GM12892 (cell line): ENCODE results near the gene RBM20.

ENCODE experiments used
- DNase-seq: peaks from one replicate; pipeline ENCODE4 v3.0.0; 2011; ENCODE audit not compliant: insufficient read length
- FAIRE-seq: peaks from 2 replicates; lab custom pipeline; 2011; peaks lifted over from hg19 to GRCh38; lab: Jason Lieb, UNC
- POLR2A ChIP-seq: IDR thresholded peaks from 2 replicates; pipeline ENCODE4 v1.6.1; 2011; ENCODE audit warnings: low read depth, low read length, control low read depth
- POLR2AphosphoS5 ChIP-seq: IDR thresholded peaks from 2 replicates; pipeline ENCODE4 v1.6.1; 2011; ENCODE audit warnings: low read depth, low read length, control low read depth
- TAF1 ChIP-seq: IDR thresholded peaks from 2 replicates; pipeline ENCODE4 v1.6.1; 2011; ENCODE audit warnings: low read depth, mild to moderate bottlenecking, control low read depth, low read length, borderline replicate concordance

Gene RBM20

DNA sequence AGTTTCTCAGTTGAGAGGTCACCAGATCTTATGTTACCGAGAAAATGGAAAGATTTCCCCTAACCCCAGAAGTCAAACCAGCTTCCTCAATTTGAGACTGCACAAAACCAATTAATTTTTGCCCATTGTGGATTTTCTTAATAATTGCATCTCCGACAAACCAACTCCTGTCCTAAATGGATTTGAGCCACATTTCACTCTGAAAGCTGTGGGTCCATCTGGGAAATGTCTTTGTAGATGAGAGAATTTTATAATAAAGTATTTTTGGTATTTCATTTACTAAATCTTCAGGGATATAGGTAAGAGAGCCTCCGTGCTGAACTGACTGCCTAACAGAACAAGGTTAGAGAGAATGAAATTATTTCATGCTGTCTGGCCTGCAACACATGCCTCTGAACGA is 127.9 kb downstream of the RBM20 start:
- FAIRE-seq (no peak), DNase-seq (no peak)
- TF ChIP-seq POLR2AphosphoS5 (no peak), POLR2A (no peak), TAF1 (no peak)

DNA sequence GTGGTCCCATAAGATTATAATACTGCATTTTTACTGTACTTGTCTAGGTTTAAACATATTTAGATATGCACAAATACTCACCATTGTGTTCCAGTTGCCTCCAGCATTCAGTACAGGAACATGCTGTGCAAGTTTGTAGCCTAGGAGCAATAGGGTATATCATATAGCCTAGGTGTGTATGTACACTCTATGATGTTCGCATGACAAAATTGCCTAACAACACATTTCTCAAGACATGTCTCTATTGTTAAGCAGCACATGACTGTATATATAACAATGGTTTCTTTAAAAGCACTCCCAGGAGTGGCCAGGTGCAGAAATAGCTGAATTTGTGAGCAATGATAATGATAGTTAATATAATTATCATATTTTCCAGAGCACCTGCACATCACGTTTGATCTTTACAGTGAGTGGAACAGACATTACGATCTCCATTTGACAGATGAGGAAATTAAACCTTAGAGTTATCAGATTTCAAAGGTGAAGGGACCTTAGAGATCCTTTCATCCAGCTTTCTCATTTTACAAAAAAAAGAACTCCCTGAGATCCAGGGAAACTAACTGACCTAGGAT is 128.4 kb downstream of the RBM20 start:
- FAIRE-seq (peak; percentile 24), DNase-seq (no peak)

GRCh38 chr10:110773693-110774068 is 129.5 kb downstream of the RBM20 start:
- no peak for DNase-seq
- TF ChIP-seq POLR2A: no peak
- no peak for TF ChIP-seq POLR2AphosphoS5
- no peak for TF ChIP-seq TAF1
- FAIRE-seq: no peak

More for the DNA sequence above, 128.4 kb downstream of the RBM20 start:
- TF ChIP-seq TAF1: no peak
- no peak for TF ChIP-seq POLR2A
- no peak for TF ChIP-seq POLR2AphosphoS5

GRCh38 chr10:110774069-110775019 is 130.2 kb downstream of the RBM20 start:
- no peak for TF ChIP-seq POLR2A
- no peak; the same call in 1 of the 2 replicates for TF ChIP-seq POLR2AphosphoS5
- no peak for TF ChIP-seq TAF1
- FAIRE-seq (peak; percentile 96), DNase-seq (peak; percentile 38)

- DNase-seq (no peak), FAIRE-seq (peak; percentile 48)
- TF ChIP-seq POLR2AphosphoS5 (no peak), TAF1 (no peak), POLR2A (no peak)
Observed at GRCh38 chr10:110775020-110775375, 130.9 kb downstream of the RBM20 start.

GRCh38 chr10:110775406-110775805 is 131.3 kb downstream of the RBM20 start:
- FAIRE-seq: no peak

DNA sequence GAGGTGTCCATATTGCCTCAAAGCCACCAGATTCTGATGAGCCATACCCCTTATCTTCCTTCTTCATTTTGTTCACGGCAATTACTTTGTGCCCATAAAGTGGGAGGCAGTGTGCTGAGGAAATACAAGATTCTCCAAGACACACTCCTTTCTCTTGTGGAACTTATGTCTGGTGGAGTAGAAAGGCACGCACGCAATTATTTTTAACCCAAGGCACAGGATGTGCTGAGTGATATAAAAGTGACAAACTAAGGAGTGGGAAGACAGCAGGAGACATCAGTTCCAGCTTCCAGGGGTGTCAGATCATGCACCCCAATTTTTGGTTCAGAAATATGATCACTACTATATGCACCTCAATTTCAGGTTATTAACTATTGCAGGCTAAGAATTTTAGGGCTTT is 132.9 kb downstream of the RBM20 start:
- no peak for FAIRE-seq
- TF ChIP-seq POLR2AphosphoS5 (no peak), POLR2A (no peak), TAF1 (no peak)

More at GRCh38 chr10:110775406-110775805, 131.3 kb downstream of the RBM20 start:
- no peak for TF ChIP-seq POLR2A
- no peak for TF ChIP-seq TAF1
- TF ChIP-seq POLR2AphosphoS5: no peak
- no peak for DNase-seq

DNA sequence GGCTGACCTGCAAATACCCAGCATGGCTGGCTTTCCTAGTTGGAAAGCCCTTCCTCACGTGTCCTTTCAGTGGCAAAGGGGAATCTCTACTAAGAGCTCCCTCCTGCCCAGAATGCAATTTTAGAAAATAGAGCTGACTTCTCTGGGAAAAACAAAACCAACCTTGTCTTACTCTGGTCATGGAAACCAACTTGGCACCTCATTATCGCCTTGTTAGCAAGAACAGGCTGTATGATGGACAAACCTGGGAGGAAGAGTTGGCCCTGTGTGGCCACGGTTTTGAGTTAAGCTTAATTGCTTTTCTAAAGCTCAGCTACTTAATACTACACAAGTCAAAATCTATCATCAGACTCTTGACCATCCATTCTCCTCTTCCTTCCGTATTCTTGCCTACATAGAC is 133.5 kb downstream of the RBM20 start:
- TF ChIP-seq POLR2A (no peak), POLR2AphosphoS5 (no peak), TAF1 (no peak)
- FAIRE-seq: no peak
- DNase-seq: no peak

More for the DNA sequence above, 132.9 kb downstream of the RBM20 start:
- DNase-seq: no peak

DNA sequence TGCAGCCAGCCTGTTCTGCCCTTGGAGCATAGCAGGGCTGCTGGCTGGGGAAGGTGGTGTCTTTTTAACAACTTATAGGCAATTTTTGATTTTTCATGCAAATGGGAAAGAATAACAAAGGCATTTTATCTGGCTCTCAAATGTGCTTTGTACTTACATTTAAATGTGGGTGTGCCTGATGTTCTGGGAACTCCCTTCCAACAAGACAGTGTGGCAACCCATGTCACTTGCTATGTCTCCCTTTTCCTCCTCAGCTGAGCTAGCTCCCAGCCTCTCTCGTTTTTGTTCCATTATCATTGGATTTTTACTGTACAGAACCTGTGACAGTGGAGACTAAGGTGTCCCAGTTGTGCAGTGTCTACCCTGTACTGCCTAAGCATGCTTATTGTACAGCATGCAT is 134.1 kb downstream of the RBM20 start:
- FAIRE-seq: no peak
- TF ChIP-seq POLR2A: no peak
- no peak for TF ChIP-seq POLR2AphosphoS5
- TF ChIP-seq TAF1: no peak

DNA sequence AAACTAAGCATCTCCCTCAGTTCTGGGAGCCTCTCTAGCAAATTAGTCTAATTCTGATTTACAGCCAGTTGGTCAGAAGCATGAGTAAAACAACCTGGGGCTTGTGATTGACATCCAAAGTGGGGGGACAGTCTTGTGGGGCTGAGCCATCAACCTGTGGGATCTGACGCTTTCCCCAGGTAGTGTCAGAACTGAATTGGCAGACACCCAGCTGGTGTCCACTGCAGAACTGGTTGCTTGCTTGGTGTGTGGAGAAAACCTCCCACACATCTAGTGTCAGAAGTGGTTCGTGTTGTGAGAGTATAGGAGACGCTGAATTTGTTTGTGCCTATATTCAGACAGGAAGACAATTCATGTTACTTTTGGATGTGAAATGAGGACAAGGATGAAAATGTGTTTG is 135.4 kb downstream of the RBM20 start:
- no peak for FAIRE-seq
- TF ChIP-seq POLR2A (no peak), POLR2AphosphoS5 (no peak), TAF1 (no peak)
- DNase-seq: no peak

More for the DNA sequence above, 134.1 kb downstream of the RBM20 start:
- DNase-seq: no peak

DNA sequence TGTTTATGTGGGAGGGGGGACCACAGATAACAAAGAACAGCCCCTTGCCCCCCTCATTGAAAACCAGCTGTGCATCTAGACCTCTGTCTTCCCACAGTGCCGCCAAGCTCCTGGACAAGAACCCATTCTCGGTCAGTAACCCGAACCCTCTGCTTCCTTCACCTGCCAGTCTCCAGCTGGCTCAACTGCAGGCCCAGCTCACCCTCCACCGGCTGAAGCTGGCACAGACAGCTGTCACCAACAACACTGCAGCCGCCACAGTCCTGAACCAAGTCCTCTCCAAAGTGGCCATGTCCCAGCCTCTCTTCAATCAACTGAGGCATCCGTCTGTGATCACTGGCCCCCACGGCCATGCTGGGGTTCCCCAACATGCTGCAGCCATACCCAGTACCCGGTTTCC is 136.6 kb downstream of the RBM20 start:
- no peak for TF ChIP-seq TAF1
- TF ChIP-seq POLR2A: no peak
- no peak for FAIRE-seq
- DNase-seq: no peak

DNA sequence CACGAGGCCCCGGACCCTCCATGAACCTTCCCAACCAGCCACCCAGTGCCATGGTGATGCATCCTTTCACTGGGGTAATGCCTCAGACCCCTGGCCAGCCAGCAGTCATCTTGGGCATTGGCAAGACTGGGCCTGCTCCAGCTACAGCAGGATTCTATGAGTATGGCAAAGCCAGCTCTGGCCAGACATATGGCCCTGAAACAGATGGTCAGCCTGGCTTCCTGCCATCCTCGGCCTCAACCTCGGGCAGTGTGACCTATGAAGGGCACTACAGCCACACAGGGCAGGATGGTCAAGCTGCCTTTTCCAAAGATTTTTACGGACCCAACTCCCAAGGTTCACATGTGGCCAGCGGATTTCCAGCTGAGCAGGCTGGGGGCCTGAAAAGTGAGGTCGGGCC is 137.0 kb downstream of the RBM20 start:
- TF ChIP-seq POLR2AphosphoS5 (no peak), TAF1 (no peak), POLR2A (no peak)
- no peak for FAIRE-seq
- DNase-seq: no peak

DNA sequence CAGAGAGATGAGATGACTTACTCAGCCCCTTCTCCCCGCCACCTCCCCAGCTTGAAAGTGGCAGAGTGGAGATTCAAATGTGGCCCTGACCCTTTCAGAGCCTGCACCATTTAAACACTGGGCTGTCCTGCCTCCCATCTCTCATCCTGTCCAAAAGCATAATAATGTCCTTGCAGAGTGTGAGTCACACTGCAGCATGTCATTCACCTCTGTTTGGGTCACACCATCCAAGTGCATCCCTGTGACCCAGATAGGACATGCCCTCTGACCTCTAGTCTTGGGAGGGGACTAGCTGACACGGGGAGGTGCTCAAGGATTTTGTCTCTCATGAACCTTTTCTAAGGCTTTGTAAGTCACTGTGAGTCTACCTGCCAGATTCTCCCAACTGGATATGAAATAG is 138.5 kb downstream of the RBM20 start:
- DNase-seq: no peak
- FAIRE-seq: no peak
- TF ChIP-seq POLR2A (no peak), POLR2AphosphoS5 (no peak), TAF1 (no peak)
